Uterus (tissue), 4 donors: ENCODE data around the gene P2RX3. TPM values are rescaled to one million over a fixed set of nuclear protein-coding genes. Genes with fewer than 3 reads are reported as not detected.
"Not testable (repeated sequence)": the region's sequence is repeated elsewhere in the genome, so short reads cannot be mapped to it uniquely, and the experiment has no call there.

Experiments
- DNase-seq, 2 donors: peaks; one replicate each; pipeline ENCODE4 v3.0.0-alpha.2; 2019 to 2020
- H3K27ac ChIP-seq, 2 donors: fragments of 200-600 bp; sonication (generic); 1 replicate in 1 of 2; 2 replicates in 1 of 2; pipeline ENCODE4 v1.5.1; 2016 to 2018
- H3K27me3 ChIP-seq, 2 donors: fragments of 200-600 bp; sonication (generic); one replicate each; pipeline ENCODE4 v1.5.1; 2018 to 2019; ENCODE audit warnings: control low read depth in 1 of 2
- H3K36me3 ChIP-seq, 2 donors: fragments of 200-600 bp; sonication (generic); one replicate each; pipeline ENCODE4 v1.5.1; 2019; ENCODE audit warnings: control low read depth in 1 of 2
- H3K4me1 ChIP-seq, 2 donors: fragments of 200-600 bp; sonication (generic); one replicate each; pipeline ENCODE4 v1.5.1; 2018 to 2019; ENCODE audit warnings: control low read depth in 1 of 2
- H3K4me3 ChIP-seq, 2 donors: fragments of 200-600 bp; sonication (generic); 1 replicate in 1 of 2; 2 replicates in 1 of 2; pipeline ENCODE4 v1.5.1; 2018 to 2019; ENCODE audit warnings: mild to moderate bottlenecking in 1 of 2
- H3K9me3 ChIP-seq, 2 donors: fragments of 200-600 bp; sonication (generic); one replicate each; pipeline ENCODE4 v1.5.1; 2019; ENCODE audit warnings: control low read depth in 1 of 2
- CTCF ChIP-seq, 4 experiments: fragments of 200-600 bp in 2 of 4; fragments of 450-650 bp in 2 of 4; sonication (generic) in 2 of 4; IDR thresholded peaks; one replicate each; pipeline ENCODE4 v1.5.1; 2016 to 2019; ENCODE audit warnings: antibody characterized with exemption in 4 of 4, mild to moderate bottlenecking in 2 of 4, moderate library complexity in 1 of 4
- POLR2A ChIP-seq, 2 donors: fragments of 450-650 bp; IDR thresholded peaks; one replicate each; pipeline ENCODE4 v1.6.1; 2016; ENCODE audit warnings: antibody characterized with exemption in 2 of 2, mild to moderate bottlenecking in 1 of 2, moderate library complexity in 1 of 2
- intact Hi-C: fragments of 100-400 bp; cut with DNase I; formaldehyde crosslinking; loops from one replicate; pipeline ENCODE4 v1.15.1; 2023; ENCODE audit warnings: low total_unique reads
- total RNA-seq, 4 donors: library from RNA; depleted of rRNA in 3 of 4; stranded (reverse); fragments of >200 nt in 3 of 4; gene quantifications; one replicate each; pipeline versions ENCODE4 v1.1.0 to v1.2.4, GENCODE V29; 2014 to 2023
- donor health status: DM: yes; HTN: yes; CAD: no.

Gene P2RX3
- total RNA-seq, 4 donors from 2014 or later = 0.69 TPM; not detected in 3

DNA sequence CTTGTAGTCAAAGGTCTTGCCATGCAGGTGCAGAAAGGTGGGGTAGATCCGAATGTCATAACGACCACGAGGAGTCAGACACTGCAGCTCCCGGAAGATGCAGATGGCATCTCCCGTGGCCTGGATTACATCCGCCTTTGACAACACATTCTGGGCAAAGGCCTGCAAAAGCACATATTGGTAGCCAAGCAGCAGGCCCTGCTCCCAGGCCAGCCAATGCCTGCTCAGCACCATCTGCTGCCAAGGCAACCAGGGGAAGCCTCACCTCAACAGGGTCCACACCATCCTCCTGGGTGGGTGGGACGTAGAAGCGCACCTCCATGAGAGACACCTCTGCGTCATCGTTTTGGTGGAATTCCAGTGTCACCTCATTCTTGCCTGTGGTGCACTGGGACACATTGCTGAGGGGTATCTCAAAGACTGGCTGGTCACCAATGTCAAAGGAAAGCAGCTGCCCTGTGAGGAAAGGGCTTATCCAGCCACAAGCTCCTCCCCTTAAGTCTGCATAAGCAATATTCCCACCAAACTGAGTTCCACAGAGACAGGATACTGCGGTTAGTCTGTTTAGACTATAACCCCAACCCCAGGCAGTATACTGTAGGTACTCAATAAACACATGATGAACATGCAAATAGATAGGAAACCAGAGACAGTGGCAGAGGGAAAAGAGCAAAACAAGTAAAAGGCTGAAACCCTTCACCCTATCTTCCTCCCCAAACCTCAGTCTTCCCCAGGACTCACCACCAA, 5.3 kb upstream of the P2RX3 start:
- TF ChIP-seq CTCF (IDR thresholded peaks at IDR 0.05) (no peak), POLR2A (IDR thresholded peaks at IDR 0.05) (no peak)
- Histone ChIP-seq H3K4me1 (no peaks in the 10 kb centered on the region), H3K4me3 (no peak overlapping the region), H3K9me3 (no peaks in the 10 kb centered on the region), H3K27me3 (no peaks in the 10 kb centered on the region), H3K36me3 (no peaks in the 10 kb centered on the region), H3K27ac (no peak overlapping the region)
- DNase-seq = no peak
- intact Hi-C loops = no loop called here

- peak overlapping the region; percentile 70 to 81 for H3K4me3 ChIP-seq
- no peaks in the 10 kb centered on the region for H3K27me3 ChIP-seq
- no peaks in the 10 kb centered on the region for H3K36me3 ChIP-seq
- H3K4me1 ChIP-seq = no peaks in the 10 kb centered on the region
- DNase-seq = no peak
- intact Hi-C loops = no loop called here
- H3K9me3 ChIP-seq = no peaks in the 10 kb centered on the region
- TF ChIP-seq POLR2A (IDR thresholded peaks at IDR 0.05) (no peak), CTCF (IDR thresholded peaks at IDR 0.05) (no peak)
- H3K27ac ChIP-seq = peak overlapping the region; percentile 81 to 96
Measured at GRCh38 chr11:57335023-57335342, 3.2 kb upstream of the P2RX3 start.

DNA sequence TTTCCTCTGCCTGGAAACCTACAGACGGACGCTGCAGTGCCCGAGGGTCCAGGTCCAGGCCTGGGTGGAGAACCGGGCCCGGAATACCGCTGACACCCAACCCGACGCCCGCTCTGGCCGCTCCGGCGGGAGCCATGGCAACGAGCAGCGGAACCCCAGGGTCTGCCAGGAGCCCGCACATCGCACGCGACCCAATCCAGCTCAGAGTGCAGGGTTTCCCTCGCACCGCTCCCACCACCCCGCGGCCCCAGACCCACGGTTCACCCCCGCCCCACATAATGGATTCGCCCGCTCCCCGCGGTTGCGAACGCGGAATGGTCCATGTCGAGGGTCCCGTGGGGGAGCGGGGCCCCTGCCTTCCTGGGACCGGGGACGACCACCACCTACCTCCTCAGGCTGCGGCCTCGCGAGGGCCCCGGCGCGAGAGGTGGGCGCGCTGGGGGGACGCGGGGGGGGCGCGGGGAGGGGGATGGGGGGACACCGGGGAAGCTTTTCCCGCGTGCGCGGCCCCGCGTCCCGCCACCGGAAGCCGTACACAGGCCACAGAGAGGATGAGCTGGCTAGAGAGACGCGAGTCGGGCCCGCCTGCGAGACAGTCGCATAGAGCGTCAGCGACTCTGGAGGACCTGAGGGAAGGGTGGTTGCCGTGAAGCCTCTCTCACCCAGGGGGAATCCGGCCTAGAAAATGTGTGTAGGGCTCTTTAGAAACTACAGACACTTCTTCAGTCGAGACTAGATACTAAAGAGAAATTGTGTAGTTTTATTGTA, 2.6 kb upstream of the P2RX3 start, which contains the start of gene SSRP1:
SSRP1 (minus strand) TSS at position 550 of the 768 bp plus-strand sequence. CDS start 771 bp downstream, outside the sequence.
- no peaks in the 10 kb centered on the region for H3K36me3 ChIP-seq
- no peaks in the 10 kb centered on the region for H3K4me1 ChIP-seq
- no peaks in the 10 kb centered on the region for H3K9me3 ChIP-seq
- H3K27ac ChIP-seq = peak within 1 kb of the TSS; percentile 81 to 96
- intact Hi-C loops = no loop called here
- H3K27me3 ChIP-seq = no peaks in the 10 kb centered on the region
- TF ChIP-seq POLR2A (IDR thresholded peaks at IDR 0.05) = peak in 1 of 2 donors; percentile 31
- peak in 1 of 4 experiments; percentile 17 for TF ChIP-seq CTCF (IDR thresholded peaks at IDR 0.05)
- DNase-seq = peak; percentile 86 to 87
- H3K4me3 ChIP-seq = peak within 1 kb of the TSS; percentile 70 to 81

- peak overlapping the region; percentile 70 to 81 for H3K4me3 ChIP-seq
- no peaks in the 10 kb centered on the region for H3K36me3 ChIP-seq
- peak overlapping the region; percentile 81 to 96 for H3K27ac ChIP-seq
- H3K4me1 ChIP-seq = no peaks in the 10 kb centered on the region
- no peak for DNase-seq
- H3K9me3 ChIP-seq = no peaks in the 10 kb centered on the region
- no peak for TF ChIP-seq POLR2A (IDR thresholded peaks at IDR 0.05)
- no peak for TF ChIP-seq CTCF (IDR thresholded peaks at IDR 0.05)
- intact Hi-C loops = no loop called here
- no peaks in the 10 kb centered on the region for H3K27me3 ChIP-seq
Measured at GRCh38 chr11:57336111-57336666, 2.0 kb upstream of the P2RX3 start.

GRCh38 chr11:57336856-57337255, 1.3 kb upstream of the P2RX3 start:
- H3K4me1 ChIP-seq, intact Hi-C loops, H3K9me3 ChIP-seq, H3K27me3 ChIP-seq, H3K36me3 ChIP-seq, H3K4me3 ChIP-seq, DNase-seq: not testable (repeated sequence)
- H3K27ac ChIP-seq = peak overlapping the region in 1 of 2 donors; percentile 96
